ENCODE data around the gene USP21.

The USP21 gene

GRCh38 chr1:161172349-161172748 lies 13.0 kb downstream of the USP21 start:
- no peak for TF ChIP-seq CTCF (IDR thresholded peaks at IDR 0.05; ENCODE audit: extremely low read depth, missing control alignments)
- DNase-seq (ENCODE audit: low spot score), result no peak

DNA sequence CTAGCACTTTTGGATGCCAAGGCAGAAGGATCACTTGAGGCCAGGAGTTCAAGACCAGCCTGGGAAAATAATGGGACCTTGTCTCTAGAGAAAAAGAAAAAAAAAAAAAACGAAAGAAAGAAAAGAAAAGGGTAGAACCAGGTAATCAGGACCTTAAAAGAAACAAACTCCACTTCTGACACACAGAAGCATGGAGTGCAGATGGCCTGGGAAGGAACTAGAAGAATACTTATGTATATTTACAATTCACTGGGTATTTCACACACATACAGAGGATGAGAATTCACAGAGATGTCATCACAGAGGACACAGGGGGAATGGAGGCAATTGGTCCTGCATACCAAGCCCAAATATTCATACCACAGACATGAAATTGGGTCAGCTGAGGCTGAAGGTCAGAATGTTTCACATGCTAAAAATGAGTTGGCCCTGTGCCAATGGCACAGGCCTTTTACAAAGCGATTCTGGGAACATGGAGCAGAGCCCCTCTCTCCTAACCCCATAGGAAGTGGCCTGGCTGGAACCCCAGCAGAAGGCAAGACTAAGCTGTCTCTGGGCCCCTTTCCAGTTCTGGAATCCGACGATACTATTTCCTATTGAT lies 13.6 kb downstream of the USP21 start:
- DNase-seq (ENCODE audit: low spot score), result no peak
- no peak for TF ChIP-seq CTCF (IDR thresholded peaks at IDR 0.05; ENCODE audit: extremely low read depth, missing control alignments)

- no peak for TF ChIP-seq CTCF (IDR thresholded peaks at IDR 0.05; ENCODE audit: extremely low read depth, missing control alignments)
- DNase-seq (ENCODE audit: low spot score), result no peak
Observed at GRCh38 chr1:161173711-161174110, 14.4 kb downstream of the USP21 start.

GRCh38 chr1:161174911-161175310 lies 15.6 kb downstream of the USP21 start:
- DNase-seq (ENCODE audit: low spot score), result no peak
- TF ChIP-seq CTCF (IDR thresholded peaks at IDR 0.05; ENCODE audit: extremely low read depth, missing control alignments), result no peak

GRCh38 chr1:161175771-161176453 lies 16.6 kb downstream of the USP21 start:
- TF ChIP-seq CTCF (IDR thresholded peaks at IDR 0.05; ENCODE audit: extremely low read depth, missing control alignments), result no peak
- DNase-seq (ENCODE audit: low spot score), result no peak

DNA sequence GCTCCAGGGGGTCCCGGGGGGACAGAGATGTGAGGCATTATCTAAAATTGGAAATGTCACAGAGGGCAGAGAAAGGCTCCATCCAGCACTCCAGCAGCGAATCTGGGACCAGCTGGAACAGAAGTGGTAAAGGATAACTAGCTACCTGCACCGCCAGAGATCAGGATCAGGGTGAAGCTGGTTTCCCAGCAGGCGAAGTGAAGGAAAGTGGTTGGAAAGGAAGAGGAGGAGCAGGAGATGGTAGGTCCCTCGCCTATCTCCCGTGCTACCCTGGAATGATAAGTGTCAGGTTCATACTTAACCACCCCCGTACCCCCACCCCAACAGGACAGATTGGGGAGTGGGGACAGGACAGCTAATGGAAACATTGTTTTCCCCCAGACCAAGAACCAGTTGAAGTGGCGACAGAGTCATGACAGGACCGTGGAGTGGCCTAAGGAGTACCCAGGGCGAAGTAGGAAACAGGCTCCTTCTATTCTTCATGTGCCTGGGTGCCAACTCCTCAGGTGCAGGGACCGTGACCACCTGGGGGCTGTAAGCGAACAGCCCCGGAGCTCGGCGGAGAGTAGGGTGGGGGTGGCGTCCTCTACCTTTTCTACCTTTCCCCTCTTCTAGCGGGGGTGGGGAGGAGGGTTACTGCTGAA lies 17.3 kb downstream of the USP21 start:
- no peak for TF ChIP-seq CTCF (IDR thresholded peaks at IDR 0.05; ENCODE audit: extremely low read depth, missing control alignments)
- DNase-seq (ENCODE audit: low spot score), result no peak
